ENCODE measurements around the gene NISCH.

DNA sequence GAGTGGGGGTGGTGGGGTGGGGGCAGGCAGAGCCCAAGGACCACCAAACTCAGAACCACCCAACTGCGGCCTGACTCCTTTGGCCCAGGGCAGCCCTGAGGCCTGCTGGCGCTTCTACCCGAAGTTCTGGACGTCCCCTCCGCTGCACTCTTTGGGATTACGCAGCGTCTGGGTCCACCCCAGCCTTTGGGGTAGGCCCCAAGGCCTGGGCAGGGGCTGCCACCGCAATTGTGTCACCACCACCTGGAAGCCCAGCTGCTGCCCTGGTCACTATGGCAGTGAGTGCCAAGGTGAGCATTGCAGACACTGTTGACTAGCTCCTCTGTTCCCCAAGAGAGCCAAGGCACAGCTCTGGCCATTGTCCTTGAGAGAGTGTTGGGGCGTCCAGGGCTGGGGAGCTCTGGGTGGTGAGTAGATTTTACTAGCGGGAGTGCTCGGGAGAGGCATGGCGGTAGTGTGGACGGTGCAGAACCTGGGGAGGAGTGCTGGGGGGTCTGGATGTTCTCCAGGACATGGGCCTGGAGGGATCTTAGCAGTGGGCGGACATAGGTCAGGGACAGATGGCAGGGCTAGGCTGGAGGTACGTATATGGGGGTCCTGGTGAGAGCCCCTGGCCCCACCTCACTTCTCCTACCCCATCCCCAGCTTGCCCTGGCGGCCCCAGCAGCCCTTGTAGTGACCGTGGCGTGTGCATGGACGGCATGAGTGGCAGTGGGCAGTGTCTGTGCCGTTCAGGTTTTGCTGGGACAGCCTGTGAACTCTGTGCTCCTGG is 65.5 kb downstream of the NISCH start:
- TF ChIP-seq, protein P1, sequence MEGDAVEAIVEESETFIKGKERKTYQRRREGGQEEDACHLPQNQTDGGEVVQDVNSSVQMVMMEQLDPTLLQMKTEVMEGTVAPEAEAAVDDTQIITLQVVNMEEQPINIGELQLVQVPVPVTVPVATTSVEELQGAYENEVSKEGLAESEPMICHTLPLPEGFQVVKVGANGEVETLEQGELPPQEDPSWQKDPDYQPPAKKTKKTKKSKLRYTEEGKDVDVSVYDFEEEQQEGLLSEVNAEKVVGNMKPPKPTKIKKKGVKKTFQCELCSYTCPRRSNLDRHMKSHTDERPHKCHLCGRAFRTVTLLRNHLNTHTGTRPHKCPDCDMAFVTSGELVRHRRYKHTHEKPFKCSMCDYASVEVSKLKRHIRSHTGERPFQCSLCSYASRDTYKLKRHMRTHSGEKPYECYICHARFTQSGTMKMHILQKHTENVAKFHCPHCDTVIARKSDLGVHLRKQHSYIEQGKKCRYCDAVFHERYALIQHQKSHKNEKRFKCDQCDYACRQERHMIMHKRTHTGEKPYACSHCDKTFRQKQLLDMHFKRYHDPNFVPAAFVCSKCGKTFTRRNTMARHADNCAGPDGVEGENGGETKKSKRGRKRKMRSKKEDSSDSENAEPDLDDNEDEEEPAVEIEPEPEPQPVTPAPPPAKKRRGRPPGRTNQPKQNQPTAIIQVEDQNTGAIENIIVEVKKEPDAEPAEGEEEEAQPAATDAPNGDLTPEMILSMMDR (IDR thresholded peaks at IDR 0.05) = no peak
- TF ChIP-seq POLR2A (IDR thresholded peaks at IDR 0.05) = no peak
